NCI-H1436 treated with DMSO at 0.1 percent for 48 hours (cell line): Measurements from ENCODE around the gene PSG2.
"Not testable (repeated sequence)": the region's sequence is repeated elsewhere in the genome, so short reads cannot be mapped to it uniquely, and the experiment has no call there.

Source experiments
- DNase-seq: peaks from one replicate; lab custom pipeline; 2025; lab: John Stamatoyannopoulos, UW

The PSG2 gene

DNA sequence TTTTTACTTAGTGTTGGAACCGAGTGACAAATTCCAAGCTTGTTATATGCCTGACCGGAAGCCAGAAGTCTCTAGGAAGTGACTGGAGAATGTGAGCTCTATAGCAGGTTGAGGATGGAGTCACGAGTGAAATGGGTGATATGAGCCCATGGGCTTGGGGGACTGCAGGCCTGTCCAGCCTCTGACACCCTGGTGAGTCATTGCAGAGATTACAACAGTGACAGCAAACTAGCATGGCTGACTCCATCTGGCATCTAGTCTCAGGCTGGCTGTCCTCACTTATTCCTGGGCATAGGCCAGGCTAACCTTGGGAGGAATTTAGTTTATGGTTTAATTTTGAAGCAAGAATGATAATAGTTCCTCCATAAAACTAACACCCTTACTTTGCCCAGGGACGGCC is 4.6 kb downstream of the PSG2 start:
- not testable (repeated sequence) for DNase-seq

DNA sequence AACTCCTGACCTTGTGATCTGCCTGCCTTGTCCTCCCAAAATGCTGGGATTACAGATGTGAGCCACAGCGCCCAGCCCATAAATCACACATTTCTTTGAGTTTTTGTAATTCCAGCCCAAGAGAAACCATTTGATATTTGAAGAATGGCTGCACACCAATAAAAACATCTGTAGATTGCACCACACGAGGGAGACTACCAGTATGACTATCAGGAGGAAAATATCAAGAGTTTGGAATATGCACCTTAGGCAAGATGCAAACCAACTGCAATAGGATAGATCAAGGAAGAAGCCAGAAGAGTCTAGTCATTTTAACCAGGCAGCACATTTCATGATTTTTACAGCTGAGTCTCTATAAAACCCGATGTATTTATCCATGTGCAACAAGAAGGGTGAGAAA is 20.1 kb downstream of the PSG2 start:
- not testable (repeated sequence) for DNase-seq

DNA sequence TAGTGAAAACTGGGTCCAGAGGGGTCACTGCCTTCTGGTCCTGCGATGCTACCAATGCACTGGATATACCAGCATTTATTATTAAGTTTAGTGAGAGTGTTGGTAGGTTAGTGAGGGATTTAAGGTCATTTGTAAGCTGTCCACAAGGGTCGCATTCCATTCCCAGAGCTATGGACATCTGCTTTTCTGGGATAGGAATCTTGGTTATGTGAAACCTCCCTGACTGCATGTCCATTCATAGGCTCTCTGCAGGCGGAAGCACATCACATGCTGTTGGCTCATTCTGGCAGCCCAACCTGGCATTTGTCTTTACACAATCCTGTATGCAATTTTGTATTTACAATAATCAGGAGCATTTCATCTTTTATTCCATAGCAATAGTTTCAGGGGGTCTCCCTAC is 21.2 kb downstream of the PSG2 start:
- DNase-seq: not testable (repeated sequence)

DNA sequence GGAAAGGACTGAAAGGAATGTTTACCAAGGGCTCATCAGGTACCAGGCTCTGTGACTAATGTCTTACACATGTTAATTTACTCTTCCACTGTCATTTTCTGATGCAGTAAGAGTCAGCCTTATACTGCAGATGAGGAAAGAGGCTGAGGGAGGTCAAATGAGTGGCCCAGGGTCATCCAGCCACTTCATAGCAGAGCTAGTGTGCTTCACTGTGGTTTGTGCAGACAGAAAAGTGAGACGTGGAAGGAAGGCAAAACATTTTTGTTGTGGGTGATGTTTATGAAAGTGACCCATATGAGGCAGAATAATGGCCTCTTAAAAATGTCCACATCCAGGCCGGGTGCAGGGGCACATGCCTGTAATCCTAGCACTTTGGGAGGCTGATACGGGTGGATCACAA is 22.2 kb downstream of the PSG2 start:
- not testable (repeated sequence) for DNase-seq

DNA sequence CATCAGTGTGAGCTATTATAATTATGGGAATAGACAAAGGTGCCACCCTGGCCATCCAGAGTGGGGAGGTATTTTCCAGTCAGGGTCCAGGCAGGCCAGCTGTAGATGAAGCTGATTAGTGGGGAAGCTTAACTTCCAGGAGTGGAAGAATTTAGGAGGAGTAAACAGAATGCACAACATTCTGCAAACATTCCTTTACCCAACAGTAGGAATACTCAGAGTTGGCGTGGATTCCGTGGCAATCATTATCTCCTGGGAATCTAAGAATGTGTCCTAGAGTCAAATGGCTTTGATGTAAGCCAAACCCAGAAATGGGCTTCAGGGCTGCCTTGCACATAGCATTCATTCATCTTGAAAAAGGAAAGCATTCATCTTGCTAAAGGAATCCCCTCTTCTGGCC is 23.0 kb downstream of the PSG2 start:
- not testable (repeated sequence) for DNase-seq

DNA sequence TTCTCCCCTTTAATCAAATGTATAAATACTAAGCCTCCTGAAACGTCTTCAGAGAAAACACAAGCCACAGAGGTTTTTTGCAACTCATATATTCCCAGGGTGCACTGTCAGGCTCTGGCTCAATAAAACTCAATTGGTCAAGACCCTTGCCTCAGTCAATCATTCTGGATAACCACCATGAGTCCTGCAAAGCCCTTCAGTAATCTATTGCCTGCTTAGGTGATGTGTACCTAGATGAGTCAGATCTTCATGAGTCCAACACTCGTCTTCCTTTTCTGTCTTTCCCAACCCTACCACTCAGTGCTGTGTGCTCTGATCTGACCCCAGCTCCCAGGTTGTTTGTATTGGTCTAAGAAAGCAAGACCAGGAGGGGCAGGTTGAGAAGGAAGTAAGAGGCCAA is 24.1 kb downstream of the PSG2 start:
- DNase-seq: not testable (repeated sequence)

DNA sequence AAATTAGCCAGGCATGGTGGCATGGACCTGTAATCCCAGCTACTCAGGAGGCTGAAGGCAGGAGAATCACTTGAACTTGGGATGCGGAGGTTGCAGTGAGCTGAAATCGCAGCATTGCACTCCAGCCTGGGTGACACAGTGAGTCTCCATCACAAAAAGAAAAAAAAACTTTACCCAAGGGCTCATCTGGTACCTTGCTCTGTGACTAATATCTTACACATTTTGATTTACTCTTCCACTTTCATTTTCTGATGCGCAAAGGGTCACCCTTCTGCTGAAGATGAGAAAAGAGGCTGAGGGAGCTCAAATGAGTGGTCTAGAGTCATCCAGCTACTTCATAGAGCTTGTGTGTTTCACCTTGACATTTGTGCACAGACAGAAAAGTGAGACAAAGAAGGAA is 34.5 kb downstream of the PSG2 start:
- not testable (repeated sequence) for DNase-seq

DNA sequence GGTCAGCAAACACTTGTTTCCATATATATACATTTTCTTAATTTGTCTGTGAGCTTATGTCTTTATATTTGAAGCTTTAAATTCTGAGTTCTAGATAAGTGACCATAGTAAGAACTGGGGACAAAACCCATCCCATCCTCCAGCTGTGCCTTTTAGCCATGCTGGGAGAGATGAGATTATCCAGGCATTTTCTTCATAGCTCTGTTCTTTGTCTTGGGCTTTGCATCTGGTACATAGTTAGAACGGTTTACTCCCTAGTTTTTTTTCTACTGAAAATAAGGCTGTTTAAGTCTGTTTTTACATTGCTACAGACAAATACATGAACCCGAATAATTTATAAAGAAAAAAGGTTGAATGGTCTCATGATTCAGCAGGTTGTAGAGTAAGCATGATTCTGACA is 35.9 kb downstream of the PSG2 start:
- not testable (repeated sequence) for DNase-seq

DNA sequence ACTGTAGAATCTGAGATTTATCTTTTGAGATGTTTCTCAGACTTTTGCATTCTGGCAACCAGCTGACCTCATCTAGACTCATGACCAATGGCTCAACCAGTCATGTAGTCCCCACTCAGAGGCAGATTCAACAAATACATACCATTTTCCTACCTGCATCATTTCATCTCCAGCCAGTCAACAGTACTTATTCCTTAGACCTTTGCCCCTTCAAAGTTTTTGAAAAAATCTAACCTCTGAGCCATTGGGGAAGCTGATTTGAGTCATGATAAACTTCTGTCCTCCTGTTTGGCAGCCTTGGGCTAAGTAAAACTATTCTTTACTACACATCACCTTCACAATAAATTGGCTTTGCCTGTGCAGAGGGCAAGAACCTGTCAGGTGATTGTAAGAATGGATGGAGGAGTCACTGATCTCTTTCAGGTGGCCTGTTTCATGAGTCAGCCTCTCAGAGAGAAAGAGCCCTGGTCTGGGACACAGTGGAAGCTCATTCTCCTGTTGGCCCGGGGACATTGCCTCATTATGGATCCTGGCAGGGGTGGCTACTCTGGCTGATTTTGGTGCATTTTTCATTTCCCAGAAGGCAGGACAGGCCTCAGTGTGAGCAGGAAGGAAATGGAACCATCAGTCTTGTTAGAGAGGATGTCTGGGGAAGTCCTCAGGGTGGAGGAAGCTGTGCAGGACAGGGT is 38.9 kb downstream of the PSG2 start:
- DNase-seq: not testable (repeated sequence)

DNA sequence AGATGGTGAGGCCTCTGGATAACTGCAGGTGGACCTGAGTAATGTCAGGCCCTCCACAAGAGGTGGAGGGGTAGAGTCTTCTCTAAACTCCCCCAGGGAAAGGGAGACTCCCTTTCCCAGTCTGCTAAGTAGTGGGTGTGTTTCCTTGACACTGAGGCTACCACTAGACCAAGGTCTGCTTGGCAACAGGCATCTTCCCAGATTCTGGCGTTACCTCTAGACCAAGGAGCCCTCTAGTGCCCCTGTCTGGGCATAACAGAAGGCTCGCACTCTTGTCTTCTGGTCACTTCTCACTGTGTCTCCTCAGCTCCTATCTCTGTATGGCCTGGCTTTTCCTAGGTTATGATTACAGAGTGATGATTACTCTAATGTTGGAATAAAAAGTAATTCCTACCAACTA is 50.9 kb downstream of the PSG2 start:
- DNase-seq: not testable (repeated sequence)

DNA sequence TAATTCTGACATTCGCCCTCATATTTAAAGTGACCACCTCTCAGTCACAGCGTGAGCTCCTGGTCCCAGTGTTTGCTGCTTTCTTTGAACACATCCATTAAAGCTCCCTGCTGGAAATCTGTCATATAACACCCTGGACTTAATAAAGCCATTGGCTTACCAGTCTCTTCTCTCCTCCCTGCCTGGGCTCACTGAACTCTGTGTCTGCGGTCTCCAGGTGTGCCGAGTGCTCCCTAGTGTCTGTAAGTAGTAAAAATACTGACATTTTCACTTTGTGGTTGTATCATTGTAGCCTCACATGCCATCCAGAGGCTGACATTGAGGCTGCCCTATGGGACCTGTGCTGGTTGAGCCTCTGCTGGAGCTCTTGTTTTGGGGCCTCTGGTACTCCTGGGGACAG is 53.6 kb downstream of the PSG2 start:
- no peak for DNase-seq

DNA sequence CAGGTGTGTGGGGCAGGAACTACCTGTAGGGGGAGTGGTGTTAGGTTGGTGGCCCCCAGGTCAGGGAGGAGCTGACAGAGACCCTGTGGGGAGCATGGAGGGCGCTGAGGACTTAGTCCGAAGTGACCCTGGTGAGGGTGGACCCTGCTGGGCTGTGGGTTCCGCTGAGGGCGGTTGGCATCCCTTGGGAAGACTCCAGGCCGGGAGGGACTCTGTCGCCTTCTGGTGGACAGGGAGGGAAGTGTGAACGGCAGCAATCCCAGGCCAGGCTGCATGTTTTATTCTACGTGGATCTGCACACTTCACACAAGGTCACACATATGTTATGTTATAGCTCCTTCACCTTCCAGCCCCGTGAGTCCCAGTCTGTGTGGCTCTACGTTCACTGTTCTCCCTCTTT is 54.5 kb downstream of the PSG2 start:
- not testable (repeated sequence) for DNase-seq

DNA sequence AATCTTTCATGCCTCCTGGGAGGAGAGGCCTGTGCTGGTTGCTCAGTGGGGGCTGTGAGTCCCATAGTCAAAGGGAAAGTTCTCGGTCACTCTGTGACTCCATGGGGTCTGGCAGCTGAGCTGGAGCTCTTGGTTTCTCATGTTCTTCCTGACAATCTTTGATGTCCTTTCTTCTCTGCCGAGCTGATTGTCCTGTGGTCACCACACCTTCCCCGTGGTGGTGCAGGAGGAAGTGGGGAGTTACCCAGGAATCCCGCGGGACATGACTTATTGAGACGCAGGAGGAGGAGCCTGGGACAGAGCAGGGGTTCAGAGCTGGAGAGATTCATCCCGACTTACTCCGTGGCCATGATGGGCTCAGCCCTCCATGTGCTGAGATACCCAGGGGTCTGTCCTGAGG is 55.4 kb downstream of the PSG2 start:
- DNase-seq: not testable (repeated sequence)

DNA sequence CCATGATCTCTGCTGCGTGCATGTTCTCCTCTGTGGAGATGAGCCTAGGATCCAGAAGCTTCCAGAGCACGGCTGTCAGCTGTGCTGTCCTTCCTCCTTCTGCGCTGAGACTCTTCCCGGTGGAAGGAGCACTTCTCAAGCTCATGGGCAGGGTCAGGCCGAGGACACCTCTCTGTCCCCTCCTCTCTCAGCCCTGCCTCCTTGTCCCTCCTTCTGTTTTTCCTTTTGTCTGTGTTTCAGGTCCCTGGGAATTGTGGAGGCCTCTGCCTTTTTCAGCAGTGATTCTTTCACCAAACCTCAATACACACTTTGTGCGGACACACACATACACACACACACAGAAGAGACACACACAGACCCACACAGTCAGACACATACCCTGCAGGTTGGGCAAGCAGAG is 56.1 kb downstream of the PSG2 start, which contains the start of gene PSG11:
PSG11 (minus strand) TSS at position 101 of the 400 bp plus-strand sequence; CDS start at position 4, 97 bp downstream.
- DNase-seq: not testable (repeated sequence)

DNA sequence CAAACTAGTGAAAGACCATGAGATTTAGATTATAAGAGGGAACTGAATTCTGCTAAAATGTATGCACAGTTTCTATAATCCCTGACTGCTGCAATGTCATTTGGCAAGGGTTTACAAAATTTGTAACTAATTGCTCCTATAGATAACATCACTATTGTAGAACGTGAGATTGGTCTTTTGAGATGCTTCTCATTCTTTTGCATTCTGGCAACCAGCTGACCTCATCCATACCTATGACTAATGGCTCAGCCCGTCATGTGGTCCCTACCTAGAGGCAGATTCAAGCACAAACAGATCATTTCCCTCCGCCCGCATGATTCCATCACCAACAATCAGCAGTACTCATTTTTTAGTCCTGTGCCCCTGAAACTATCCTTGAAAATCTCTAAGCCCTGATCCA is 60.4 kb downstream of the PSG2 start:
- DNase-seq: not testable (repeated sequence)

DNA sequence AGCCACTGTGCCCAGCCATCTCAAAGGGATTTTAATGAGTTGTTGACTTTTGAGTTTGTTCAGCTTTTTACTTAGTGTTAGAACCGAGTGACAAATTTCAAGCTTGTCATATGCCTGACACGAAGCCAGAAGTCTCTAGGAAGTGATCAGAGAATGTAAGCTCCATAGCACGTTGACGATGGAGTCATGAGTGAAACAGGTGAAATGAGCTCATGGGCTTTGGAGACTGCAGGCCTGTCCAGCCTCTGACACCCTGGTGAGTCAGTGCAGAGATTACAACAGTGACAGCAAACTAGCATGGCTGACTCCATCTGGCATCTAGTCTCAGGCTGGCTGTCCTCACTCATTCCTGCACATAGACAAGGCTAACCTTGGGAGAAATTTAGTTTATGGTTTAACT is 60.9 kb downstream of the PSG2 start:
- not testable (repeated sequence) for DNase-seq

DNA sequence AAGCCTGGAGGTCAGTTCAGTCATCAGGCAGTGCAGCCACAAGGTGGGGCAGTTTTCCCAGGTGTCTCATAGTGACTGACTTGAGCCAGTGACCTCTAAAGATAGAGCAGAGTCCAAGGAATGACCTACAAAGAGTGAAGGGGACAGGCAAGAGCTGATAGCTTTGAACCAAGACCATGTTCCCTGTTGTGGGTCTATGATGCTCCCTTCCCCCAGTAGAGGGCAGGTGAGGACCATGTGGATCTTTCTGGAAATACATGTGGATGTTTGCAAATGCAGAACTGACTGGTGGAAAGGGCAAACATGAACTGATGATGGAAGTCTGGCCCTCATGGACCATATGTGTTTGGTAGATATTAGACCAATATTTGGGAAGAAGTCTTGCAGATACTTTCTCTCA is 62.9 kb downstream of the PSG2 start:
- DNase-seq: not testable (repeated sequence)
